ENCODE measurements around the gene L3MBTL4. TPM values are rescaled to one million over a fixed set of nuclear protein-coding genes. Genes with fewer than 3 reads are reported as not detected.

Gene L3MBTL4
- total and polyA plus RNA-seq, 9 of the 15 experiments (the other 6 are each of a cell fraction or from before 2014, with no cell fraction given) = not detected

DNA sequence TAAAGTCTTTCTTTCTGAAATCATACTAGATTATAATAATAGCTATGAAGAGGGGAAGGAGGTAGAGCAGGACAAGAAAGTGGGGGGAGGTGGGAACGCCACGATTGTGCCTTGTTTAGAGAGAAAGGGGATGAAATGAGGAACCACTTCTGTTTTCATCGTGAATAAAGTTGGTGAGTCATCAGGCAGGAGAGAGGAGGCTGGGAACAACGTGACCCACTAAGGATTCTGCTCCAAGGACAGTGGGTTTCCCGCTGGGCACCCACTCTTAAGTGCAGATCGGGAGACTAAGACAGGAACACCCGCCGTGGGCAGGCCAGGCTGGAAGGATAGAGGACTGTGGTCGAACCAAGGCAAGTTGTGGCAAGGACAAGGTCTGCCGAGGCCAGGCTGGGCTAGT, 158.2 kb downstream of the L3MBTL4 start:
- intact Hi-C loops (cut with micrococcal nuclease) = no loop called here
- ChIA-PET POLR2A (no interaction called here), CTCF (ENCODE audit: low intra/inter-chr PET ratio) (no interaction called here)
- H2AFZ ChIP-seq (ENCODE audit: low read depth, low read length) = no peak overlapping the region
- no peaks in the 10 kb centered on the region for H4K20me1 ChIP-seq (replicated peaks; ENCODE audit: control insufficient read depth, insufficient read depth, low read length)
- 1% methylated on average over 9 of the region's 10 CpGs for WGBS (ENCODE audit: insufficient coverage, low coverage, missing lambda C conversion rate)
- H3K9ac ChIP-seq (ENCODE audit: insufficient read depth in 1 of 2, low read depth in 2 of 2, low read length in 2 of 2) = no peak overlapping the region
- in situ Hi-C loops (cut with MboI) = no loop called here
- H3K27me3 ChIP-seq (ENCODE audit: control insufficient read depth in 2 of 2, insufficient read depth in 2 of 2, low read length in 2 of 2) = no peaks in the 10 kb centered on the region
- no peaks in the 10 kb centered on the region for H3K79me2 ChIP-seq (ENCODE audit: control insufficient read depth, insufficient read depth, low read length)
- TF ChIP-seq TSC22D4 (tag; IDR thresholded peaks at IDR 0.05) (no peak), E2F3 (CRISPR knock-in tag; IDR thresholded peaks at IDR 0.05) (no peak), SNIP1 (IDR thresholded peaks at IDR 0.05; ENCODE audit: low read depth) (no peak), HDGF (IDR thresholded peaks at IDR 0.05) (no peak), POLR2A (conservative IDR thresholded peaks at IDR 0.05) (no peak), HNRNPL (IDR thresholded peaks at IDR 0.05; ENCODE audit: low read depth, low read length) (no peak), XRCC3 (IDR thresholded peaks at IDR 0.05) (no peak), ZFX (CRISPR knock-in tag; IDR thresholded peaks at IDR 0.05) (no peak), RFX1 (IDR thresholded peaks at IDR 0.05) (no peak)
- TF ChIP-seq, protein P1, sequence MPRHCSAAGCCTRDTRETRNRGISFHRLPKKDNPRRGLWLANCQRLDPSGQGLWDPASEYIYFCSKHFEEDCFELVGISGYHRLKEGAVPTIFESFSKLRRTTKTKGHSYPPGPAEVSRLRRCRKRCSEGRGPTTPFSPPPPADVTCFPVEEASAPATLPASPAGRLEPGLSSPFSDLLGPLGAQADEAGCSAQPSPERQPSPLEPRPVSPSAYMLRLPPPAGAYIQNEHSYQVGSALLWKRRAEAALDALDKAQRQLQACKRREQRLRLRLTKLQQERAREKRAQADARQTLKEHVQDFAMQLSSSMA (CRISPR knock-in tag; IDR thresholded peaks at IDR 0.05) = no peak
- FAIRE-seq (no peak), ATAC-seq (no peak), DNase-seq (ENCODE audit: extremely low read depth in 1 of 4, low spot score in 3 of 4) (no peak)
- H3K4me1 ChIP-seq (replicated peaks in 1 of 2; ENCODE audit: control insufficient read depth in 2 of 2, insufficient read depth in 2 of 2, low read length in 2 of 2) = no peaks in the 10 kb centered on the region
- H3K9me1 ChIP-seq (ENCODE audit: control insufficient read depth, insufficient read depth, low read length) = no peaks in the 10 kb centered on the region
- no peak overlapping the region for H3K4me3 ChIP-seq
- no peaks in the 10 kb centered on the region for H3K9me3 ChIP-seq (replicated peaks; ENCODE audit: control insufficient read depth, insufficient read depth, low read depth, low read length)
- no TSS peak for BruUV-seq (replicated peaks)
- H3K27ac ChIP-seq (ENCODE audit: extremely low read depth, low read depth, low read length) = no peak overlapping the region
- no peak overlapping the region for H3K4me2 ChIP-seq (ENCODE audit: insufficient read depth, low read length)
- no peaks in the 10 kb centered on the region for H3K36me3 ChIP-seq (ENCODE audit: control insufficient read depth, insufficient read depth, low read length)

Measured in K562 (cell line).